ENCODE measurements around the gene CTCFL.

CTCFL gene

GRCh38 chr20:57460781-57461465, 64.0 kb downstream of the CTCFL start:
- DNase-seq = no peak

- no peak for DNase-seq
Measured at GRCh38 chr20:57459897-57460296, 65.0 kb downstream of the CTCFL start.

GRCh38 chr20:57459278-57459677, 65.7 kb downstream of the CTCFL start:
- no peak for DNase-seq

- no peak for DNase-seq
Measured at GRCh38 chr20:57458400-57459160, 66.4 kb downstream of the CTCFL start.

- DNase-seq = no peak
Measured at GRCh38 chr20:57457243-57458095, 67.5 kb downstream of the CTCFL start.

- no peak for DNase-seq
Measured at GRCh38 chr20:57456116-57456515, 68.8 kb downstream of the CTCFL start.

GRCh38 chr20:57455386-57455785, 69.6 kb downstream of the CTCFL start:
- DNase-seq = no peak

- DNase-seq = peak in 1 of 2 donors; percentile 18
Measured at GRCh38 chr20:57451795-57452661, 72.9 kb downstream of the CTCFL start.

- DNase-seq = no peak
Measured at GRCh38 chr20:57451431-57451794, 73.5 kb downstream of the CTCFL start.

GRCh38 chr20:57450931-57451330, 74.0 kb downstream of the CTCFL start:
- no peak for DNase-seq

GRCh38 chr20:57450419-57450818, 74.5 kb downstream of the CTCFL start:
- peak; percentile 23 to 63 for DNase-seq

GRCh38 chr20:57449398-57450354, 75.3 kb downstream of the CTCFL start:
- no peak for DNase-seq

- DNase-seq = no peak
Measured at GRCh38 chr20:57448764-57449354, 76.1 kb downstream of the CTCFL start.

All from CD4-positive, alpha-beta T cell treated with Interferon alpha-2 for 1 hour (primary cell).